Suprapubic skin (tissue), 3 donors: Measurements from ENCODE around the gene ANKRA2.

Experiments
- CTCF ChIP-seq, 2 donors: fragments of 200-600 bp in 1 of 2; fragments of 450-650 bp in 1 of 2; sonication (generic) in 1 of 2; IDR thresholded peaks; one replicate each; pipeline ENCODE4 v1.5.1; 2016 to 2019; ENCODE audit warnings: antibody characterized with exemption in 2 of 2, mild to moderate bottlenecking in 1 of 2, moderate library complexity in 1 of 2
- POLR2A ChIP-seq, 2 donors: fragments of 450-650 bp; IDR thresholded peaks; one replicate each; pipeline ENCODE4 v1.6.1; 2017; ENCODE audit warnings: antibody characterized with exemption in 2 of 2, mild to moderate bottlenecking in 2 of 2, moderate library complexity in 2 of 2

GRCh38 chr5:73587923-73588322 lies 22.5 kb upstream of the ANKRA2 start:
- TF ChIP-seq CTCF (IDR thresholded peaks at IDR 0.05) (no peak), POLR2A (IDR thresholded peaks at IDR 0.05) (no peak)
